ENCODE data around the gene CCDC149. TPM values are rescaled to one million over a fixed set of nuclear protein-coding genes. Genes with fewer than 3 reads are reported as not detected.

The CCDC149 gene
- total and polyA plus RNA-seq, 2 donors (not counting 3 experiments of a cell fraction or from before 2014, with no cell fraction given), result 7.8 to 11.3 TPM

GRCh38 chr4:24845902-24846301 lies 66.9 kb downstream of the CCDC149 start:
- no peaks in the 10 kb centered on the region for H3K36me3 ChIP-seq (ENCODE audit: control insufficient read depth in 2 of 2, extremely low read depth in 1 of 2, insufficient read depth in 2 of 2, low read length in 2 of 2)
- H3K4me3 ChIP-seq (replicated peaks in 1 of 3; ENCODE audit: insufficient read depth in 1 of 3, low read depth in 1 of 3, low read length in 3 of 3), result no peak overlapping the region
- H3K9me1 ChIP-seq (replicated peaks; ENCODE audit: control insufficient read depth, extremely low read depth, insufficient read depth, low read length), result no peaks in the 10 kb centered on the region
- H3K27ac ChIP-seq (ENCODE audit: insufficient read depth, low read depth, low read length), result no peak overlapping the region
- TF ChIP-seq MAX (IDR thresholded peaks at IDR 0.05; ENCODE audit: insufficient read depth, insufficient read length) (no peak), POLR2A (IDR thresholded peaks at IDR 0.05; ENCODE audit: low read depth, low read length) (no peak), MYC (IDR thresholded peaks at IDR 0.05; ENCODE audit: low read depth, low read length) (no peak), CTCF (IDR thresholded peaks at IDR 0.05; ENCODE audit: extremely low read depth in 1 of 2, insufficient read depth in 1 of 2, low read depth in 1 of 2, low read length in 2 of 2) (no peak), JUN (IDR thresholded peaks at IDR 0.05; ENCODE audit: borderline replicate concordance, insufficient read depth, insufficient read length, low read depth) (no peak), EZH2 (IDR thresholded peaks at IDR 0.05; ENCODE audit: borderline replicate concordance, low read depth, low read length, severe bottlenecking) (no peak), POLR2AphosphoS5 (IDR thresholded peaks at IDR 0.05; ENCODE audit: insufficient read depth, low read depth, low read length) (no peak), GATA2 (IDR thresholded peaks at IDR 0.05; ENCODE audit: insufficient read depth, insufficient read length, low read depth, low read length) (no peak), FOS (IDR thresholded peaks at IDR 0.05; ENCODE audit: borderline replicate concordance, insufficient read depth, low read length) (no peak)
- intact Hi-C loops (cut with micrococcal nuclease), result no loop called here
- no TSS peak for BruUV-seq (replicated peaks)
- H3K79me2 ChIP-seq (ENCODE audit: control insufficient read depth, insufficient read depth, low read length), result no peaks in the 10 kb centered on the region
- no peak overlapping the region for H2AFZ ChIP-seq (ENCODE audit: low read depth, low read length)
- dilution Hi-C loops (cut with MboI; ENCODE audit: extremely low pct_ligation_motif_present, low sequenced_read_pairs), result no loop called here
- H3K9me3 ChIP-seq (replicated peaks; ENCODE audit: control insufficient read depth, insufficient read depth, low read length), result no peaks in the 10 kb centered on the region
- no peaks in the 10 kb centered on the region for H4K20me1 ChIP-seq (replicated peaks; ENCODE audit: control insufficient read depth, extremely low read depth, insufficient read depth, low read length)
- H3K27me3 ChIP-seq (ENCODE audit: control insufficient read depth in 2 of 2, insufficient read depth in 2 of 2, low read length in 2 of 2), result no peaks in the 10 kb centered on the region
- POLR2A ChIA-PET, result no interaction called here
- H3K9ac ChIP-seq (replicated peaks; ENCODE audit: extremely low read depth, insufficient read depth, low read length), result no peak overlapping the region
- CTCF ChIA-PET, result interaction anchor here (0.8 kb wide), 1 partner anchor 22 kb away, joined by 3 read pairs; no protein-coding TSS in a partner anchor
- peaks cover 19% of the 10 kb centered on the region for H3K4me1 ChIP-seq (ENCODE audit: control insufficient read depth, extremely low read depth, insufficient read depth, low read length)
- no peak overlapping the region for H3K4me2 ChIP-seq (ENCODE audit: insufficient read depth, low read length)
- DNase-seq (ENCODE audit: low read depth, low spot score), result no peak
- FAIRE-seq, result no peak

Measured in endothelial cell of umbilical vein (primary cell).